Measurements from ENCODE around the gene SEMA6C.
"Not testable (repeated sequence)": the region's sequence is repeated elsewhere in the genome, so short reads cannot be mapped to it uniquely, and the experiment has no call there.

SEMA6C gene

DNA sequence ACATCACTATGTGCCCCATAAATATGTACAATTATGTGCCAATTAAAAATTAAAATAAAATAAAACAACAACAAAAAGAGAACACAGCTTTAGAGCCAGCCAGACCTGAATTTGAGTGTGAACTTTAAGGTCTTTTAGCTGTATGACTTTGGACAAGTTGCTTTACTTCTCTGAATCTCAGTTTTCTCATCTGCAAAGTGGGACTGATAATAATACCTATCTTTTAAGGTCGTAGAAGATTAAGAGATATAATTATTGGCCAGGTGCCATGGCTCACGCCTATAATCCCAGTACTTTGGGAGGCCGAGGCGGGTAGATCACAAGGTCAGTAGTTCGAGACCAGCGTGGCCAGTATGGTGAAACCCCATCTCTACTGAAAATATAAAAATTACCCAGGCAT is 46.9 kb upstream of the SEMA6C start:
- Histone ChIP-seq H3F3A (ENCODE audit: insufficient read depth) (peaks cover 13% of the 10 kb centered on the region), H3K79me2 (ENCODE audit: insufficient read depth, low read length) (peaks cover 16% of the 10 kb centered on the region), H4K20me1 (ENCODE audit: low read depth, low read length) (no peaks in the 10 kb centered on the region), H3K27ac (ENCODE audit: low read depth, low read length) (no peak overlapping the region), H3K27me3 (ENCODE audit: low read length) (no peaks in the 10 kb centered on the region), H3K9ac (ENCODE audit: low read length) (no peak overlapping the region), H3K9me2 (replicated peaks; ENCODE audit: insufficient read depth, low read length) (no peaks in the 10 kb centered on the region), H3K4me2 (ENCODE audit: low read depth, low read length, poor library complexity, severe bottlenecking) (no peak overlapping the region), H3K36me3 (ENCODE audit: low read length) (no peaks in the 10 kb centered on the region), H3K4me3 (ENCODE audit: insufficient read depth, low read length, poor library complexity, severe bottlenecking) (no peak overlapping the region), H2AFZ (ENCODE audit: low read depth, low read length, severe bottlenecking) (no peak overlapping the region), H3K9me3 (ENCODE audit: insufficient read depth, low read length) (no peaks in the 10 kb centered on the region)
- TF ChIP-seq EZH2phosphoT487 (conservative IDR thresholded peaks at IDR 0.05; ENCODE audit: low read length) = no peak
- TF ChIP-seq, protein P1, sequence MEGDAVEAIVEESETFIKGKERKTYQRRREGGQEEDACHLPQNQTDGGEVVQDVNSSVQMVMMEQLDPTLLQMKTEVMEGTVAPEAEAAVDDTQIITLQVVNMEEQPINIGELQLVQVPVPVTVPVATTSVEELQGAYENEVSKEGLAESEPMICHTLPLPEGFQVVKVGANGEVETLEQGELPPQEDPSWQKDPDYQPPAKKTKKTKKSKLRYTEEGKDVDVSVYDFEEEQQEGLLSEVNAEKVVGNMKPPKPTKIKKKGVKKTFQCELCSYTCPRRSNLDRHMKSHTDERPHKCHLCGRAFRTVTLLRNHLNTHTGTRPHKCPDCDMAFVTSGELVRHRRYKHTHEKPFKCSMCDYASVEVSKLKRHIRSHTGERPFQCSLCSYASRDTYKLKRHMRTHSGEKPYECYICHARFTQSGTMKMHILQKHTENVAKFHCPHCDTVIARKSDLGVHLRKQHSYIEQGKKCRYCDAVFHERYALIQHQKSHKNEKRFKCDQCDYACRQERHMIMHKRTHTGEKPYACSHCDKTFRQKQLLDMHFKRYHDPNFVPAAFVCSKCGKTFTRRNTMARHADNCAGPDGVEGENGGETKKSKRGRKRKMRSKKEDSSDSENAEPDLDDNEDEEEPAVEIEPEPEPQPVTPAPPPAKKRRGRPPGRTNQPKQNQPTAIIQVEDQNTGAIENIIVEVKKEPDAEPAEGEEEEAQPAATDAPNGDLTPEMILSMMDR (IDR thresholded peaks at IDR 0.05; ENCODE audit: insufficient read depth, low read length, poor library complexity, severe bottlenecking) = no peak

DNA sequence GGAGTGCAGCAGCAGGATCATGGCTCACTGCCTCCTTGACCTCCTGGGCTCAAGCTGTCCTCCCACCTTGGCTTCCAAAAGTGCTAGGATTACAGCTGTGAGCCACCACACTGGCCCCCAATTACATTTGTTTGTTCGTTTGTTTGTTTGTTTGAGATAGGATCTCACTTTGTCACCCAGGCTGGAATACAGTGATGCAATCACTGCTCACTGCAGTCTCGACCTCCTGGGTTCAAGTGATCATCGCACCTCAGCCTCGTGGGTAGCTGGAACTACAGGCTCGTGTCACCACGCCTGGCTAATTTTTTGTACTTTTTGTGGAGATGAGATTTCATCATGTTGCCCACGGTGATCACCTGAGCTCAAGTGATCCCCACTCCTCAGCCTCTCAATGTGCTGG is 45.6 kb upstream of the SEMA6C start:
- Histone ChIP-seq H3F3A (ENCODE audit: insufficient read depth) (peaks cover 8% of the 10 kb centered on the region; the same call in 1 of the 2 replicates), H3K9me3 (ENCODE audit: insufficient read depth, low read length) (no peaks in the 10 kb centered on the region), H3K36me3 (ENCODE audit: low read length) (no peaks in the 10 kb centered on the region), H3K4me3 (ENCODE audit: insufficient read depth, low read length, poor library complexity, severe bottlenecking) (no peak overlapping the region), H3K4me2 (ENCODE audit: low read depth, low read length, poor library complexity, severe bottlenecking) (no peak overlapping the region), H4K20me1 (ENCODE audit: low read depth, low read length) (no peaks in the 10 kb centered on the region), H3K27me3 (ENCODE audit: low read length) (no peaks in the 10 kb centered on the region), H2AFZ (ENCODE audit: low read depth, low read length, severe bottlenecking) (no peak overlapping the region), H3K79me2 (ENCODE audit: insufficient read depth, low read length) (peaks cover 27% of the 10 kb centered on the region), H3K9ac (ENCODE audit: low read length) (no peak overlapping the region), H3K27ac (ENCODE audit: low read depth, low read length) (no peak overlapping the region), H3K9me2 (replicated peaks; ENCODE audit: insufficient read depth, low read length) (no peaks in the 10 kb centered on the region)
- TF ChIP-seq, protein P1 (IDR thresholded peaks at IDR 0.05; ENCODE audit: insufficient read depth, low read length, poor library complexity, severe bottlenecking) = no peak
- TF ChIP-seq EZH2phosphoT487 (conservative IDR thresholded peaks at IDR 0.05; ENCODE audit: low read length) = no peak

DNA sequence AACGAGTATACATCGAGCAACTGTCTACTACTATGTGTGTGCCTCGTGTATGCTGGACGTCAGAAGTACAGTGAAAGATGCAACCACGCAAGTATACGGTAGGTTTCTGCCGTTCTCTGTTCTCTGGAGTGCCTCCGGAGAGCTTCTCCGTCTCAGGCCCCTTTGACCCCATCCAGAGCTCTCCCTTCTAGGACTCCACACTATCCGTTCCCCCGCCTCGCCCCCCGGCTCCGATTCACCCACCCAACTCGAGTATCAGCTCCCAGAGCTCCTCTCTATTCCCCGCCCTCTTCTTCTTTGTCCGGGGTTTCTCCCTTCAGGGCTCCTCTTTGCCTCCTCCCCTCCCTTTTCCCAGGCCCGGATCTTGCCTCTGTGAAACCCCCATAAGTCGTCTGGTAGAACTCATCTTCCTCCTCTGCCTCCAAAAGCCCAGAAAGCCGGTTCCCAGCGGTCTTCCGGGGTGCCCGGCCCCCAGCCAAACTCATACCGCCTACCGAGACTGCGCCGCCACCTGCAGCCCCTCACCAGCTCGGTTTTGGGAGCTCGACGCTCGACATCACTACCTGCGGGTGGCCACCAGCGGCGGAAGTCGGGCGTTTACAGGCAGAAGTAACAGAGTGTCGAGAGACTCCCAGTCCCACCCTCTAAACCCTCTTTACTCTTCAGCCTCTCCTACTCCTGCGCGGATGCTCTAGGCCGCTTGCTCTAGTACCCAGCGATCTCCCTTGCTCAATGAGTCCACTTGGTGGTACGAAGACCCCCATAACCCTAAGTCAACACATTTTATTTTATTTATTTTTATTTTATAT is 43.4 kb upstream of the SEMA6C start, which contains the start of gene VPS72:
Gene VPS72, minus strand, starts transcription at position 561 of the 809 bp plus-strand sequence. Its CDS starts 76 bp downstream, at position 485.
- no peaks in the 10 kb centered on the region for H4K20me1 ChIP-seq (ENCODE audit: low read depth, low read length)
- TF ChIP-seq, protein P1 (IDR thresholded peaks at IDR 0.05; ENCODE audit: insufficient read depth, low read length, poor library complexity, severe bottlenecking) = no peak
- no peak for TF ChIP-seq EZH2phosphoT487 (conservative IDR thresholded peaks at IDR 0.05; ENCODE audit: low read length)
- H3K9me2 ChIP-seq (replicated peaks; ENCODE audit: insufficient read depth, low read length) = no peaks in the 10 kb centered on the region
- H3K27me3 ChIP-seq (ENCODE audit: low read length) = no peaks in the 10 kb centered on the region
- peak within 1 kb of the TSS; percentile 66 for H3K27ac ChIP-seq (ENCODE audit: low read depth, low read length)
- H2AFZ ChIP-seq (ENCODE audit: low read depth, low read length, severe bottlenecking) = peak within 1 kb of the TSS; percentile 87
- H3K36me3 ChIP-seq (ENCODE audit: low read length) = no peaks in the 10 kb centered on the region
- peaks cover 8% of the 10 kb centered on the region; the same call in 1 of the 2 replicates for H3F3A ChIP-seq (ENCODE audit: insufficient read depth)
- H3K9ac ChIP-seq (ENCODE audit: low read length) = peak within 1 kb of the TSS; percentile 83
- peaks cover 33% of the 10 kb centered on the region for H3K79me2 ChIP-seq (ENCODE audit: insufficient read depth, low read length)
- peak within 1 kb of the TSS; percentile 90 for H3K4me2 ChIP-seq (ENCODE audit: low read depth, low read length, poor library complexity, severe bottlenecking)
- peak within 1 kb of the TSS; percentile 88 for H3K4me3 ChIP-seq (ENCODE audit: insufficient read depth, low read length, poor library complexity, severe bottlenecking)
- no peaks in the 10 kb centered on the region for H3K9me3 ChIP-seq (ENCODE audit: insufficient read depth, low read length)

DNA sequence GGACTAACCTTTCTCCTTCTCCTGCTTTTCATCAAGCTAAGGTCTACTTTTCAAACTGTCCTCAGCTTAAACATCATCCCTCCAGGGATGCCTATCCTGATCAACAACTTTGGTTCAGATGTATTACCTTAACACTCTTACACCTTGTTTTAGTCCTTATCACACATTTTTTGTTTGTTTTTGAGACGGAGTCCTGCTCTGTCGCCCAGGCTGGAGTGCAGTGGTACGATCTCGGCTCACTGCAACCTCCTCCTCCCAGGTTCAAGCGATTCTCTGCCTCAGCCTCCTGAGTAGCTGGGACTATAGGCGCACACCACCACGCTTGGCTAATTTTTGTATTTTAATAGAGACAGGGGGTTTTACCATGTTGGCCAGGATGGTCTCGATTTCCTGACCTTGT is 42.2 kb upstream of the SEMA6C start:
- H4K20me1 ChIP-seq (ENCODE audit: low read depth, low read length); H3K27me3 ChIP-seq (ENCODE audit: low read length); H3K9me3 ChIP-seq (ENCODE audit: insufficient read depth, low read length); H3K36me3 ChIP-seq (ENCODE audit: low read length); H3F3A ChIP-seq (ENCODE audit: insufficient read depth); H3K27ac ChIP-seq (ENCODE audit: low read depth, low read length); H2AFZ ChIP-seq (ENCODE audit: low read depth, low read length, severe bottlenecking); H3K9me2 ChIP-seq (replicated peaks; ENCODE audit: insufficient read depth, low read length): not testable (repeated sequence)
- Histone ChIP-seq H3K9ac (ENCODE audit: low read length) (peak overlapping the region; percentile 83), H3K4me3 (ENCODE audit: insufficient read depth, low read length, poor library complexity, severe bottlenecking) (peak overlapping the region; percentile 88), H3K79me2 (ENCODE audit: insufficient read depth, low read length) (peaks cover 33% of the 10 kb centered on the region), H3K4me2 (ENCODE audit: low read depth, low read length, poor library complexity, severe bottlenecking) (peak overlapping the region; percentile 90)

All from SU-DHL-6 (cell line).